Bronchial epithelial cell (primary cell): ENCODE results near the gene TRIM22. TPM values are rescaled to one million over a fixed set of nuclear protein-coding genes. Genes with fewer than 3 reads are reported as not detected.
A peak's percentile ranks its signal among the peaks of the same experiment; 100 is the strongest.

Source experiments
- DNase-seq: peaks from one replicate; pipeline ENCODE4 v3.0.0-alpha.2; 2010; ENCODE audit warnings: low read depth
- FAIRE-seq: peaks from 2 replicates; lab custom pipeline; 2011; peaks lifted over from hg19 to GRCh38; lab: Jason Lieb, UNC
- H3K27me3 ChIP-seq: 2 replicates; pipeline ENCODE4 v1.5.1; 2011; ENCODE audit warnings: low read length; ENCODE audit not compliant: control insufficient read depth, insufficient read depth
- H3K36me3 ChIP-seq: 2 replicates; pipeline ENCODE4 v1.5.1; 2011; ENCODE audit warnings: low read length; ENCODE audit not compliant: control insufficient read depth, insufficient read depth
- H3K4me3 ChIP-seq: 2 replicates; pipeline ENCODE4 v1.5.1; 2011; ENCODE audit warnings: mild to moderate bottlenecking, low read depth, low read length, control low read depth
- CTCF ChIP-seq: IDR thresholded peaks from 2 replicates; pipeline ENCODE4 v1.5.1; 2011; ENCODE audit warnings: mild to moderate bottlenecking, moderate library complexity, low read length, control low read depth, inconsistent platforms; ENCODE audit not compliant: insufficient read depth, severe bottlenecking
- total RNA-seq: library from RNA; depleted of rRNA; stranded (reverse); fragments of >200 nt; gene quantifications from 2 replicates; pipeline ENCODE4 v1.2.1, GENCODE V29; 2014

Gene TRIM22
- total RNA-seq, 1 donor from 2014 or later: 11.1 TPM

- FAIRE-seq: peak; percentile 81
Observed at GRCh38 chr11:5719703-5720495, 30.3 kb downstream of the TRIM22 start.

GRCh38 chr11:5722622-5723021, 33.0 kb downstream of the TRIM22 start:
- FAIRE-seq: no peak
- Histone ChIP-seq H3K27me3 (no peaks in the 10 kb centered on the region), H3K4me3 (no peak overlapping the region), H3K36me3 (no peaks in the 10 kb centered on the region)
- no peak for TF ChIP-seq CTCF
- no peak for DNase-seq

More at GRCh38 chr11:5719703-5720495, 30.3 kb downstream of the TRIM22 start:
- no peak for DNase-seq
- no peak for TF ChIP-seq CTCF
- Histone ChIP-seq H3K4me3 (no peak overlapping the region), H3K36me3 (no peaks in the 10 kb centered on the region), H3K27me3 (no peaks in the 10 kb centered on the region)

- peak; percentile 13 for FAIRE-seq
- no peak for DNase-seq
- no peaks in the 10 kb centered on the region for H3K36me3 ChIP-seq
- H3K27me3 ChIP-seq: no peaks in the 10 kb centered on the region
- no peak for TF ChIP-seq CTCF
- H3K4me3 ChIP-seq: no peak overlapping the region
Observed at GRCh38 chr11:5726351-5726750, 36.8 kb downstream of the TRIM22 start.

DNA sequence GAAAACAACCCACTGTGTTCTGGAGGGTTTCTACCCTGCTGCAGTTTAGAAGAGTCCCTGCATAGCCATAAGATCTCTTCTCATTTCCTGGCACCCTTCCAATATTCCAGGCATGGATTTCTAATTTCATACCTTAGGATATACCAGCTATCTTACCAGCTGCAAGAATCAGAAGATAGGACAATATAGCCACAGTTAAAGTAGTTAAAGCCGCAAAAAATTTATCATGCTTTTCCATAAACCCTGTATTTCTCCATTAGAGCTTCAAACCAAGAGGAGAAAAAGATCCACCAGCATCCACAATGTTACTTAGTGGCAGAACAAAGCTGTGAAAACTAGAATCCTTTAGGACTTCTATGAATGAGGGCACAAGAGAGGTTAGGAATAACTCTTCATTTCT, 38.1 kb downstream of the TRIM22 start:
- no peak for TF ChIP-seq CTCF
- Histone ChIP-seq H3K36me3 (no peaks in the 10 kb centered on the region), H3K27me3 (no peaks in the 10 kb centered on the region), H3K4me3 (no peak overlapping the region)
- FAIRE-seq: no peak
- DNase-seq: no peak

- no peaks in the 10 kb centered on the region for H3K36me3 ChIP-seq
- H3K4me3 ChIP-seq: no peak within 1 kb of the TSS
- DNase-seq (peak; percentile 55), FAIRE-seq (no peak)
- no peak for TF ChIP-seq CTCF
- no peaks in the 10 kb centered on the region for H3K27me3 ChIP-seq
Observed at GRCh38 chr11:5736396-5736795, 46.8 kb downstream of the TRIM22 start, which contains the start of gene OR56B1. Gene OR56B1, plus strand, starts transcription at chr11:5736448. Its CDS starts 69 bp downstream, at chr11:5736517.
